Measurements from ENCODE around the gene SLC2A1.

Gene SLC2A1

GRCh38 chr1:42943728-42944127 lies 14.9 kb downstream of the SLC2A1 start:
- no peaks in the 10 kb centered on the region for H3K9me3 ChIP-seq (ENCODE audit: severe bottlenecking)
- DNase-seq (ENCODE audit: low spot score): no peak
- H3K27me3 ChIP-seq (ENCODE audit: insufficient read depth, poor library complexity, severe bottlenecking): no peaks in the 10 kb centered on the region
- H3K27ac ChIP-seq (ENCODE audit: poor library complexity, severe bottlenecking): peak overlapping the region; percentile 99
- H3K4me3 ChIP-seq (ENCODE audit: severe bottlenecking): no peak overlapping the region
- no peak for TF ChIP-seq CTCF (IDR thresholded peaks at IDR 0.05; ENCODE audit: poor library complexity, severe bottlenecking)
- ATAC-seq (ENCODE audit: low read depth): peak; percentile 5
- peaks cover 93% of the 10 kb centered on the region for H3K4me1 ChIP-seq (ENCODE audit: insufficient read depth, poor library complexity, severe bottlenecking)
- H3K36me3 ChIP-seq (ENCODE audit: low read depth): peaks cover 80% of the 10 kb centered on the region

GRCh38 chr1:42943166-42943565 lies 15.5 kb downstream of the SLC2A1 start:
- Histone ChIP-seq H3K27ac (ENCODE audit: poor library complexity, severe bottlenecking) (peak overlapping the region; percentile 99), H3K4me1 (ENCODE audit: insufficient read depth, poor library complexity, severe bottlenecking) (peaks cover 93% of the 10 kb centered on the region), H3K27me3 (ENCODE audit: insufficient read depth, poor library complexity, severe bottlenecking) (no peaks in the 10 kb centered on the region), H3K9me3 (ENCODE audit: severe bottlenecking) (no peaks in the 10 kb centered on the region), H3K36me3 (ENCODE audit: low read depth) (peaks cover 80% of the 10 kb centered on the region), H3K4me3 (ENCODE audit: severe bottlenecking) (no peak overlapping the region)
- TF ChIP-seq CTCF (IDR thresholded peaks at IDR 0.05; ENCODE audit: poor library complexity, severe bottlenecking): no peak
- DNase-seq (ENCODE audit: low spot score): peak; percentile 92
- ATAC-seq (ENCODE audit: low read depth): peak; percentile 67

GRCh38 chr1:42942444-42942843 lies 16.2 kb downstream of the SLC2A1 start:
- no peak for TF ChIP-seq CTCF (IDR thresholded peaks at IDR 0.05; ENCODE audit: poor library complexity, severe bottlenecking)
- peaks cover 93% of the 10 kb centered on the region for H3K4me1 ChIP-seq (ENCODE audit: insufficient read depth, poor library complexity, severe bottlenecking)
- H3K27me3 ChIP-seq (ENCODE audit: insufficient read depth, poor library complexity, severe bottlenecking): no peaks in the 10 kb centered on the region
- DNase-seq (ENCODE audit: low spot score) (no peak), ATAC-seq (ENCODE audit: low read depth) (no peak)
- H3K27ac ChIP-seq (ENCODE audit: poor library complexity, severe bottlenecking): peak overlapping the region; percentile 99
- H3K9me3 ChIP-seq (ENCODE audit: severe bottlenecking): no peaks in the 10 kb centered on the region
- H3K4me3 ChIP-seq (ENCODE audit: severe bottlenecking): no peak overlapping the region
- H3K36me3 ChIP-seq (ENCODE audit: low read depth): peaks cover 82% of the 10 kb centered on the region

GRCh38 chr1:42941640-42942330 lies 16.9 kb downstream of the SLC2A1 start:
- no peak overlapping the region for H3K4me3 ChIP-seq (ENCODE audit: severe bottlenecking)
- peaks cover 83% of the 10 kb centered on the region for H3K36me3 ChIP-seq (ENCODE audit: low read depth)
- H3K9me3 ChIP-seq (ENCODE audit: severe bottlenecking): no peaks in the 10 kb centered on the region
- peak; percentile 2; the same call in 2 of the 3 replicates for ATAC-seq (ENCODE audit: low read depth)
- no peak for DNase-seq (ENCODE audit: low spot score)
- H3K27ac ChIP-seq (ENCODE audit: poor library complexity, severe bottlenecking): peak overlapping the region; percentile 99
- TF ChIP-seq CTCF (IDR thresholded peaks at IDR 0.05; ENCODE audit: poor library complexity, severe bottlenecking): no peak
- peaks cover 95% of the 10 kb centered on the region for H3K4me1 ChIP-seq (ENCODE audit: insufficient read depth, poor library complexity, severe bottlenecking)
- H3K27me3 ChIP-seq (ENCODE audit: insufficient read depth, poor library complexity, severe bottlenecking): no peaks in the 10 kb centered on the region

Measured in RWPE2 (cell line).